GM19240 (cell line): Measurements from ENCODE around the gene ALDH4A1.

ENCODE experiments used
- DNase-seq: peaks from one replicate; pipeline ENCODE4 v3.0.0; 2011; ENCODE audit warnings: low spot score; ENCODE audit not compliant: insufficient read length

Gene ALDH4A1, protein sequence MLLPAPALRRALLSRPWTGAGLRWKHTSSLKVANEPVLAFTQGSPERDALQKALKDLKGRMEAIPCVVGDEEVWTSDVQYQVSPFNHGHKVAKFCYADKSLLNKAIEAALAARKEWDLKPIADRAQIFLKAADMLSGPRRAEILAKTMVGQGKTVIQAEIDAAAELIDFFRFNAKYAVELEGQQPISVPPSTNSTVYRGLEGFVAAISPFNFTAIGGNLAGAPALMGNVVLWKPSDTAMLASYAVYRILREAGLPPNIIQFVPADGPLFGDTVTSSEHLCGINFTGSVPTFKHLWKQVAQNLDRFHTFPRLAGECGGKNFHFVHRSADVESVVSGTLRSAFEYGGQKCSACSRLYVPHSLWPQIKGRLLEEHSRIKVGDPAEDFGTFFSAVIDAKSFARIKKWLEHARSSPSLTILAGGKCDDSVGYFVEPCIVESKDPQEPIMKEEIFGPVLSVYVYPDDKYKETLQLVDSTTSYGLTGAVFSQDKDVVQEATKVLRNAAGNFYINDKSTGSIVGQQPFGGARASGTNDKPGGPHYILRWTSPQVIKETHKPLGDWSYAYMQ

DNA sequence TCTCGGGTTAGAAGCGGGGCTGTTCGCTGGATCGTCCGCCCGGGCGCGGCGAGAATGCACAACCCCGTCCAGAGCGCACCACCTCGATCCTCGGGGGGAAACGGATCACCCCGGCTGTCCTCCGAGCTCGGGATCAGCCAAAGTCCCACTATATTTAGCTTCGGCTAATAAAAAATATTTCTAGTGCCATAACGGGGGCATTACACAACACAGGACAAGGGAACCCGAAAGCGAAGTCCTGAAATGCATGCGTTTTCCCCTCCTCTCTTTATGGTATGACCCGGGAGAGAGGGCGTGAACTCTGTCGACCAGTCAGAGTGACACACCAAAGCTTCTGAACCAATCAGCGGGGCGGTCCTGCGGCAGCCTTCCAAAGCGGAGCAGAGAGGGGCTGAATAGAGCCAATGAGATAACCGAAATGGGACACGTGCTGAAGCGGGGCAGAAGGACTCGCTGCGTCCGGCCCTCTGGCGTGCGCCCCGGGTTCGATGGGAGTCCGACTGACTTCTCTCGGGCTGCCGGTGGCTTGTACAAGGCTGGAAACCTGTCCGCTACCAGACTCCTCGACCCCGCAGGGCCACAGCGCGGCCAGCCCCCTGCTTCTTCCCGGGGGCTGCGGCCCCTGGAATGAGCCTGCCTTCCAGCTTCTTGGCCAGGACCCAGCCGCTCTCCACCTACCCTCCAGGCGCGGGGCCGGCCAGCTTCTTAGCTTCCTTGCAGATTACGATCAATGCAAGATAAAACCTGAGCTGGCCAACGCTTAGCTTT is at the start of gene ALDH4A1:
Gene ALDH4A1, minus strand, starts transcription at position 33 of the 768 bp plus-strand sequence. Its CDS starts 32 bp downstream, at position 1.
- DNase-seq: peak; percentile 98

DNA sequence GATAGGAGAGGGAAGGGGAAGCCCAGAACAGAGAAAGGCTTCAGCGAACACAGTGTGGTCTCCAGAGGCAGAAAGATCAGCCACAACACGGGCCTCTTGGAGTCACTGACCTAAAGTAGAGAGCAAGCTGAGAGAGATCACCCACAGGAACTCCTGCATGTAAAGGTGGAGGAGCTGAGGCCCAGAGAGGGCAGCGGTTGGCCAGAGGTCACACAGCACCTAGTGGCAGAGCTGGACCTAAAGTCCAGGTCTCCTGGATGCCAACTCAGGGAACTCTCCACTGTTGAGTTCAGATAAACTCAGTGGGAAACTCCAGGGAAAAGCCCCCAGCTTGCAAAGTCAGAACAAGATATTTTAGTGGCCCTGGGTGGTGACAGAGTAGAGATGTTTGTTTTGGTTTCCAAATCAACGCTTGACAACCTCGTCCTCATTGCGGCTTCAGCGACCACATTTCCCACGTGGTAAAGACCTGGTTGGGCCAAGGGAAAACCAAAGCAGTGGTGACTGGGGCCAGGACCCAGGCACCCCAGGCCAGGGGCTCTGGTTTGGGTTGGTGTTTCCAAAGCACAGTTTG is 49.5 kb upstream of the ALDH4A1 start:
- peak; percentile 80 for DNase-seq

DNA sequence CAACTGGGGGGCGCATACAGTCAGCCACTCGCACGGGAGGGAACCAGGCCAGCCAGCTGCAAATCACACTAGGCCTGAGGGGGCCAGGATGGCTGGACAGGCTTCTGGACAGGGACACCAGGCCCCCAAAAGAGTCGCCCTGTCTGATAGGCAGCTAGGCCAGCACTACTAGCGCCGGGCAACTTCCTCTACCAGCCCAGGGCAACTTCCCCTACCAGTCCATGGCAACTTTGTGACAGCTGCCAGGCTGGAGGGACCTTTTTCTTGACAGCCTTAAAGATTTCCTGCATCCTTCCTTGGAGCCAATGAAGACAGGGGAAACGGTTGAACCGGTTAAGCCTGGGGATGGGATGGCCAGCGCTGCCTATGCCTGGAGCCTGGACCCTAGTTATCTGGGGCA is 49.1 kb upstream of the ALDH4A1 start:
- no peak for DNase-seq

DNA sequence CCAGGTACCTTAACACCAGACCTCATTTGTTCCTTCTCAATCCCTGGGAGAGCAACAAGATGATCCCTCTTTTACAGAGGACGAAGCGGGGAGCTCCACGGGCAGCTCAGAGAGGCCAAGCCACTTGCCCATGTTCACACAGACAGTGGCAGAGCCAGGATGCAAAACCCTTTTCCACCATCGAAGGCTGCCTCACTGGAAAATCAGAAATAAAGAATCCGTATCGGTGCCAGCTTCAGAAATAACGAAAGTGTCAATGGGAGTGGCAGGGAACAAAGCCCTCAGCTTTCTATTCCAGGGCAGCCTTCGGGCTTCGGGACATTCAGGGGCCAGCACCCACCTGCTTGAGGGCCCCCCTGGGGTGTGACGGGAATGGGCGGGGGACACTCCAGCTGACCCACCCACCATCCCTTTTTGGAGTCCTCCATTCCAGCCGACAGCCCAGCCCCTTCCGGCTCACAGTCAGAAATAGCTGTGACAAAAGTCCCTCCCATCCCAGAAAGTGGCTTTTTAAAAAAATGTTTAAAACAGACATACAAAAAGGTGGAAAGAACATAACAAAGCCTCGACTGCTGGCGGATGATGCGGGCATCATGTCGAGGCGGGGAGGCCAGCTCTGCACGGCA is 48.2 kb upstream of the ALDH4A1 start:
- DNase-seq: no peak

DNA sequence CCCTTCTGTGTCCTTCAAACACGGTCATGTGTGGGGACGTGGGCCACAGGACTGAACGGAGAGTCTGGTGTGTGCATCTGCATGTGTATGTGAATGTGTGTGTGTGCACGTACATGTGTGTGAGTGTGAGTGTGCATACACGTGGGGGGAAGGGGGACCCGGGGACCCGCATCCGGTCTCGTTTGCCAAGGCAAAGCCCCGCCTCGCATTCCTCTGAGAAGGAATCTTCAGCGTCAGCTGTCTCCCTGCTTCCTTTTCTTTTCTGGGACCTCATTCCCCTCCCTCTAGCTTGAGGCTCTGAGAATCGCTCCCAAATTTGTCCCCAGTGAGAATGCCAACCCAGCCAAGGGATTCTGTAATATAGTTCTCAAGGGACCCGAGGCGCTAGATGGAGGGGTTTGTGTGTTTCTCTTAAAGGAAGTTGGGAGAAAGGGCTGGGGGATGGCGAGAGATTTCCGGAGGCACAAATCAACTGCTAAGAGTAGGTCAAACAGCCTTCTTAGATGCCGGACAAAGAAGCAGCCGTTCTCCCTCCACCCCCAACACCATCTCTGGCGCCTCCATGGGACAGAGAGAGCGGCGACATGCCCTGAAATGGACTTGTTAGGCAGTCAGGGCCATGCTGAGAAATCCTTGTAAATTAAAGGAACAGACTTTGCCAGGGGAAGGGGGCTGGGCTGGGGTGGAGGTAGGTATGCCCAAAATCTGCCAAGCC is 47.5 kb upstream of the ALDH4A1 start:
- DNase-seq: no peak

DNA sequence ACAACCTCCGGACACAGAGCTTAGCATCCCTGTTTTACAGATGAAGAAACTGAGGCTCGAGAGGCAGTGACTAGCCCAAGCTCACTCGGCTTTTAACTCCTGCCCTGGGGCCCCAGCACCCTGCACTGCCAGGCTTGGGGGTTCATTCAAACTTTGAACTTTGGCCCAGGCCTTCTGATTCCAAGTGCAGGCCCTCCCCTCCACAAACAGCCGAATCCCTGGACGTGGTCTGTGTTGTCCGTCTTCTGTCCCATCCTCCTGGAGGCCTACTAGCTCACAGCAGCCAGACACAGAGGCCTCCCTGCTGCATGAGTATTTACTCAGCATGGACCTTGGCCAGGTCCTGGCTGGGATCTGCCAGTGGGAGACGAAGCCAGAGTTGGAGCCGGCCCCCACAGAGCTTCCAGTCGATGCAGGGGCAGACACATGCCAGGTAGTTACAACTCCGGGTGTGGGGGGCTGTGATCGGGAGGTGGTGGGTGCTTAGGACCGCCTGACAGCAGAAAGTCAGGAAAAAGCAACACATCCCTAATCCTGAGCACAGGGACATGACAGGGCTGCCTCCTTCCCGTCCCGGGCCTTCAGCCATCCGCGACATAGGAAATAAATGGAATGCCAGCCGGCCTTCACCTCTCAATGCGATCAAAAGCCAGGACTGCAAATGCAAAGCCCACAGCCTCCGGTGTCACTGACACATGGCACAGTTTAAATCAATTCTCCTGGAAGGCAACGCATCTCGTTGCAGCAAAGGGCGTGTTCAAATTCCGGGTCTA is 46.7 kb upstream of the ALDH4A1 start:
- DNase-seq: no peak

DNA sequence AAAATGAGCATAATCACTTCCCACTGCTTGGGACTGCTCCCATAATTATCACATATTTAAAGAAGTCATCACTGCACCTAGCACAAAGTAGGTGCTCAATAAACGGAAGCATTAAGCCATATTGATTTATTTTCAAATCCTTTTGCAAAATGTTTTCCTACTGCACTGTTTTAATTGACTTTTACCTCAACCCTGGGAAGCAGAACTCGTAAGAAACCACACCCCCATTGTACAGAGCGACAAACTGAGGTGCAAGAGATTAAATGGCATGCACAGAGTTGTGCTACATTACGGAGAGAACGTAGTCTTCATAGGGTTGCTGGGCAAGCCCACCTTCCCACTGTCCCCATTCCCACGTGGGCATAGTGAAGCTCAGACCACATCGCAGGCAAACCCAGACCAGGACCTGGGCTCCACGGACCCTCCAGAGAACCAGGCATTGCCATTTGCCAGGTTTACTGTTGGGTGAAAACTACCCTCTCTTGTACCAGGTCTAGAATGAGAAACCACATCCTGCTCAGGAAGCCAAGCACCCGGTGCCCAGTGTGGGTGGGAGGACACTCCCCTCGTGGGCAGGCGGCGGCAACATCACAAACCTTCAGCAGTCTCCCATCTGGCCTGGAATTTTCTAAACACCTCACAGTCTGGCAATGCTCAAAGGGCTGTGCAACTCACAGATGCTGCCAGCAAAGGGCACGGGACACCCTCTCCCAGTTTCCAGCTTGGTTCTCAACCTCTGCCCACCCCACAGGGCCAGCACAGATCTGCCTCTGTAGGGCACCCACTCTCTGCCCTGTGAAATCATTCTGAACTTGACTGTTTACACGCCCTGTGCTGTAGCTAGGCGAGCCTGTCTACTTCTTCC is 45.9 kb upstream of the ALDH4A1 start:
- DNase-seq: no peak

DNA sequence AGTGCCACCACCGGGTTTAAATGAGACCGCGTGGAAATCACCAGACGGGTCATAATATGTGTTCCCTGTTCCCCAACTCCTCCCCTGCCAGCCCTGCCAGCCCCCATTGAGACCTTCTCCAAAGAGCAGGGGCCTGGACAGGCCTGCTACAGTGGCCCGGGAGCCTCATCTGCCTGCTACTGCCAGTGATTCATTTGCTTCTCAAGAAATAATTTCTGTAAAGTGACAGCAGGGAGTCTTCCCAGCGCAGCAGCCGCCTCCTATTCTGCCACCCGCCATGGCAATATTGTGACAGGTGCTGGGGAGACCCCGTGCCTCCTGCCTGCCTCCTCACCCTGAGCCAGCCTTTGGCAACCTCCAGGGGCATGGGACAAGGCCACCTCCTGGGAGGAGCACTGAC is 45.2 kb upstream of the ALDH4A1 start:
- no peak for DNase-seq

DNA sequence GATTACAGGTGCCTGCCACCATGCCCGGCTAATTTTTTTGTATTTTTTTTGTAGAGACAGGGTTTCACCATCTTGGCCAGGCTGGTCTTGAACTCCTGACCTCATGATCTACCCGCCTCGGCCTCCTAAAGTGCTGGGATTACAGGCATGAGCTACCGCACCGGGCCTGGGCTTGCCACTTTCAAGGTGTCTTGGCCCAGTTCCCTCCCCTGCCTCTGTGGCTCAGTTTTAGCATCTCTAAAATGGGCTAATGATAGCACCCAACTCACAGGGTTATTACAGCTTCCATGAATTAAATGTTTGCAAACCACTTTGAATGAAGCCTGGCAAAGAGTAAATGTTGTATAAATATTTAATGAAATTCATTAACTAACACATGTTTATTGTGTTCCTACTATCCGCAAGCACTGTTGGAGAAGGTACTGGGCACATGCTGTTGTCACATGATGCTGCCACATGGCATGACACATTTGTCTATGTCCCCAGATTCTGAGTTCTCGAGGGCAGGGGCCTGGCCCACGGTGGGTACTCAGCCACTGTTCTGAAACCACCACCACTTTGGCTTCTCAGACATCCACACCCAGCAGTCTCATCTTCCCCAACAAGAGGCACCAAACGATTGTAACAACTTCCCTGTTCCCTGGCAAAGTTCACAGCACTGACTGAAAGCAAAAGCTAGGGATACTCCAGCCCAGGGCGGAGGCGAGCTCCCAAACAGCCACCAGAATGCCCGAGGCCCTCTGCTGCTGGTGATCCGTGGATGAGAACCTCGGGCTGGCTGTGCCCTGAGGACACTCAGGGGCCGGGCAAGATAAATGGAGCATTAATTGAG is 44.4 kb upstream of the ALDH4A1 start:
- no peak for DNase-seq

DNA sequence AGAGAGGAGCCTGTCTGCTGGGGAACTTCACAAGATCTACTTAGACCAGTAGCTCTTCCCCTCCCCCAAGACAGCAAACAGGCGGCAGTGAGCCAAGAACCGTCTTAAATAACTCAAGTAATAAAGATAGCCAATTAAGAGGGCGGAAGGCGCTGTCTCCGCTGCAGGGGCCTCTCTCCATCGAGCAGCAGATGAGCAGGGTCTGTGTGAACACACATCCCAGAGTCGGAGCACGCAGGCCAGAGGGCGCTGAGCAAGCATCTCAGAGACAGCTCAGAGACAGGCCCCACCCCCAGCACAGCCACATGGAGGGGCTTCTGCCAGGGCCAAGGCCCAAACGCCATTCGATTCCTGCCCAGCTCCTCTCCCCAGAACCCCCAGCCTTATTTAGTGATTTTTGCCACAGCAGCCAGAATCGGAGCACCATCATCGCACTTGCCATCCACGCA is 43.1 kb upstream of the ALDH4A1 start:
- no peak for DNase-seq

DNA sequence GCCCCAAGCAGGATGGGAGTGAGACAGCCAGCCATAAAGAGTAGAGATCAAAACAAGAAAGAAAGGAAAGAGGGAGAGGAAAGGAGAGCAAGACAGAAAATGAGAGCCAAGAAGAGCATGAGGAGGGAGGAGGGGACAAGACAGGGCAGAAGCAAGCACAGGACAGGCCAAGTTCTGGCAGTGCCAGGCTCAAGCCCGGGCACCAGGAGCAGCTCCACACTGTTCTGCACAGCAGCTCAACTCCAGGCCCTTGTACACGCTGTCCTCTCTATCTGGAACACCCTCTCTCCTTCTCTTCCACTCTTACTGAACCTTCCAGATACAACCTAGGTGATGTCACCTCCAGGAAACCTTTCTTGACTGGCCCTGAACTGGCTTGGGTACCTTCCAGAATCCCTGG is 42.5 kb upstream of the ALDH4A1 start:
- DNase-seq: no peak

DNA sequence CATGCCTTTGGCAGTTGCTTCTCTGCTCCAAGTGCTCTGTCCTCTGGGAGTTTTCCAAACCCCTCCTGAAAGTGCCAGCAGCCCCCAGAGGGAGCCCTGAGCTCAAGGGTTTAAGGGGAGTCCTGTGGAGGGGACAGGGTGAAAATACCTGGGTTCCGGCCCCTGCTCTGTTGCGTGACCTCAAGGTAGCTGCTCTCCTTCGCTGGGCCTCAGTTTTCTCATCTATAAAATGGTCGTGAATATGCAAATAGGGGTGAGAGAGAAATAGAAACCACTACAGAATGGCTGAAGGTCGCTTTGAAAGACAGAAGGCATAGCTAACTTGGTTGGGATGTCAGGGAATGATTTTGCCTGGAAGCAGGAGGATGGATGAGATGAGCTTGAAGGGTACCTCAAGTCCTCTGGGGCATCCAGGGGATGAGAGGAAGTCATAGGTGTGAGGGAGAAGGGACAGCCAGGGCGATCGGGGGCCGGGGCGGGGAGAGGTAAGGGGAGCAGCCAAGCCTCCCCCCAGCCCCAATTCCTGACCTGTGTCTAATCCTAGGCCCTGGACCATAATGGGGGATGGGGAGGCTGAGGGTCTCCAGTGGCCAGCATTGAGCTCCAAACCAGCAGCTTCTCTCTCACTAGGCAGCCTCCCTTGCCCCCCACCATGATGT is 41.7 kb upstream of the ALDH4A1 start:
- DNase-seq: no peak

DNA sequence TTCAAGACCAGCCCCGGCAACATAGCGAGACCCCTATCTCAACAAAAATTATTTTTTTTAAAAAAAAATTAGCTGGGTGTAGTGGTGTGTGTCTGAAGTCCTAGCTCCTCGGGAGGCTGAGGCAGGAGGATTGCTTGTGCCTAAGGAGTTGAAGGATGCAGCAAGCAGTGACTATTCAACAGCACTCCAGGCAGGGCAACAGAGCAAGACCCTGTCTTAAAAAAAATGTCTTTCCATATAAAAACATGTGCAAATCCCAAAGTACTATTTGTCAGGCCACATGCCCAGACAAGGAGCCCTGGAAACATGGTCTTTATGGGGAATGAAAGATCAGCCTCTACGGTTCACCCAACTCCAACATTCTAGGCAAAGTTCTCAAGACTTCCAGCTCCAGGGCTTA is 40.8 kb upstream of the ALDH4A1 start:
- no peak for DNase-seq

DNA sequence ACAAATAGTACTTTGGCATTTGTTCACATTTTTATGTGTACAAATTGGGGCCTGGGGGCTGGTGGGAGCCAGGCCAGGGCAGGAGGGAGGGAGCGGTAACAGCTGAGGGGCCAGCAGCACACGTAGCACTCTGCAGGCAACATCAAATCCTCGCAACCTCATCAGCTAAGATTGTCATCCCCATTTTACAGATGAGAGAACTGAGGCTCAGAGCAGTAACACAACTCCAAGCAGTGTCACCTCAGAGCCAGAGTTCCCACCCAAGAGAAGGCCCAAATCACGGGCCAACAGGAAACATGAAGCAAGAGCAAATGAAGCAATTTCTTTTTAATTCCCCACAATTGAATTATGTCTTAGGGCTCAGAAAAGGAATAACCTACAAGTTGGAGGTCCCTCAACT is 40.0 kb upstream of the ALDH4A1 start:
- DNase-seq: no peak

DNA sequence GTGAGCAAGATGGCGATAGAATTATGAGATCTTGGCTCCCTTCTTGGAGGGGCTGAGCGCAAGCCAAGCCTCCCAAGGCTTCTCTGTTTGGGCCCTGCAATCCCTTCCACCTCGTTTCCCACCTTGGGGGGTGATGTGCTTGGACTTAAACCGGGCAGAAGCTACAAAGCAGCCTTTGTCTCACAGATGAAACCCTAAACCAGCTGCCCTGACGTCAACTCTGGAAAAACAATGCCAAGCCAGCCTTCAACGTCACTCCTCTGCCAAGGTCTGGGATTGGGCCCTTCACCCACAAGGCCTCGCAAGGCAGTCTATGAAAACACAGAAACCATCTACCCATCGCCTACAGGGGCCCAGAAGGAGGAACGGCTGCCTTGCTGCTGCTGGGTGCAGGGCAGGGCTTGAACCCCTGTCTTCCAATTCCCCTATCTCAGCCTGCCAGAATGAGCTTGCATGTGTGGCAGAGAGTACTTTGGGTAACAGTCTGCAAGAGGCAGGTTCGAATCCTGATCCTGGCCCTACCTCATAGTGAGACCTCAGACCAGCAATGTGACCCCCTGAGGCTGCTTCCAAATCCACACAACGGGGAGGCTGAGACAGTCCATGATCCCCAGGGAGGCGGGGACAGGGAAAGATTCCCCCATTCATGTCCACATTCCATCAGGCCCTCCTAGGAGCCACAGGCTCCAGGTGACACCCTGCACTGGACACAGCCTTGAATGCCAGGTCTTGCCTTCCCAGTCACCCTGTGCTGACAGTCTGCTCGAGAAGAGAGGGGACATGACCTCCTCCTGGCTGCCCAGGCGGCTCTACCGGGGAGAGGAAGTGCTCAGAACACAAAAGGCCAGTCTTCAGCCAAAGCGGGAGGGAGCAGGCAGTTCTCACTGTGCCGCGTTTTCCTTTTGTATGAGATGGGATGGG is 39.1 kb upstream of the ALDH4A1 start:
- DNase-seq: no peak

DNA sequence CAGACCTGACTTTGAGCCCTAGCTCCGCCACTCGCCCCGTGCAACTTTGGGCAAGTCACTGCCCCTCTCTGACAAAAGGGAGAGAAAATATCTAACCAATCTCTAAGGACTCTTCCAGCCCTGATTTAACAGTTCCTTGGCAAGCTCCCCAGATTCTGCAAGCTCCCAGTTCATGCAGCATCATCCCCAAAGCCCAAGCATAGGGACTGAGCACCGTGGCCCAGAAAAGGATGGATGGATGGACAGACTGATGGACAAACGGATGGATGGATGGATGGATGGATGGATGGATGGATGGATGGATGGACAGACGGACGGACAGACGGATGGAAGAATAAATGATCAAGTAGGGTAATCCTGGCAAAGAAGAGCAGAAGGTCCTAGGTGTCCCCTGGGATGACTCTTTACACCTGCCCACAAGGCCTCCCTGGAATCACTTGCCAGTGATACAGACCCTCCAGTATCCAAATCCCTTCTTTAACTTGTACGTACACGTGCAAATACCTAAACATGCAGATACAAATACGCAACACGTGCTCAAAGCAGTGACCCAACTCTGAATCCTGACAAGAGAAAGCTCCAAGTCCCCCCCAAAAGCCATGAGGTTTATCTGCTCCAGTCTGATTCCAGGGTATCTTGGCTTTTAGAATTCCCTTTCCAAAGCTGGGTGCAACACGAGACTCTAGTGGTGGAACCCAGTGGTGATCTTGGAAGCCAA is 38.1 kb upstream of the ALDH4A1 start:
- DNase-seq: no peak
